Activated CD4-positive, alpha-beta T cell treated with anti-CD3 and anti-CD28 coated beads, Interleukin-2, amount 10 ng/mL, durations not matched to agents 24 days and 14 days (primary cell): ENCODE results near the gene ZCCHC7. TPM values are rescaled to one million over a fixed set of nuclear protein-coding genes. Genes with fewer than 3 reads are reported as not detected.

Experiments
- DNase-seq: peaks from one replicate; pipeline ENCODE4 v3.0.0; 2022
- H3K27ac Mint-ChIP-seq: one replicate; pipeline ENCODE4 v1.8.0; 2022; ENCODE audit warnings: mild to moderate bottlenecking, mixed read lengths
- H3K27me3 Mint-ChIP-seq: one replicate; pipeline ENCODE4 v1.8.0; 2022; ENCODE audit warnings: mixed read lengths
- H3K36me3 Mint-ChIP-seq: one replicate; pipeline ENCODE4 v1.8.0; 2022; ENCODE audit warnings: low read depth, mild to moderate bottlenecking, mixed read lengths
- H3K4me1 Mint-ChIP-seq: one replicate; pipeline ENCODE4 v1.8.0; 2021; ENCODE audit warnings: mixed read lengths
- H3K4me3 Mint-ChIP-seq: one replicate; pipeline ENCODE4 v1.8.0; 2022; ENCODE audit warnings: mild to moderate bottlenecking, moderate library complexity, mixed read lengths
- H3K9me3 Mint-ChIP-seq: one replicate; pipeline ENCODE4 v1.8.0; 2021; ENCODE audit warnings: mixed read lengths
- intact Hi-C: fragments of 100-400 bp; cut with micrococcal nuclease; formaldehyde crosslinking; loops from one replicate; pipeline ENCODE4 v1.15.1; 2023
- total RNA-seq: library from RNA; stranded (reverse); gene quantifications from 2 replicates; pipeline ENCODE4 v1.2.3, GENCODE V29; 2022

ZCCHC7 gene
- total RNA-seq, 1 donor from 2014 or later: 25.3 TPM

DNA sequence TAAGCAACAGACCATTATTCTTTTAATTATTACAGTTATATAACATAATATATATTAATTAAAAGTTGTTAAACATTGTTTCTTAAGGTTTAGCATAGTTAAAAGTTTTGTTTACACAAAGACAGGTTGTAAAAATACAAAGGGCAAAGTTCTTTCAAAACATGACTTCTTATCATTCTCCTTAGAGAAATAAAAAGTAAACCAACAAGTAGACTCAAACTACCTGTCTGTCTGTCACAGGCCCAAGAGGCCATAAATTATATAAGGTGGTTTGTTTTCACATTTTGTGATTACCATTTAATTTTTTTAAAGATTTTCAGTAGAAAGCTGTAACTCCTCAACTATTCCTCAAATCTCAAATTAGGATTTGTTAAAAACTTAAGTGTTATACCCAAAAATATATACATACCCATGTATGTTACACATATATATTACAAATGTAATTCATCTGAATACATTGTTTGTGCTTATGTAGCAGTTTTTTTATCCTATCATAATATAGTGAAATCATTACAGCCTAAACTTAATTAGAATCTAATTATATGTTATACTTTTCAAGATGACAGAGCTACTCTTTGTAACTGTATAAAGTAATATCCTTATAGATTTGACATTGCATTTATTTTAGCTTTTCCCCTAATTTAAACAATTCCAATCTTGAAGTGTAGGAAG is 208.3 kb downstream of the ZCCHC7 start:
- H3K36me3 Mint-ChIP-seq: peaks cover 2% of the 10 kb centered on the region
- H3K27me3 Mint-ChIP-seq: no peaks in the 10 kb centered on the region
- no peaks in the 10 kb centered on the region for H3K9me3 Mint-ChIP-seq
- no peak overlapping the region for H3K27ac Mint-ChIP-seq
- H3K4me1 Mint-ChIP-seq: no peaks in the 10 kb centered on the region
- intact Hi-C loops: loop anchor here (5.0 to 10.0 kb wide), 2 partner anchors 184 to 331 kb away; no protein-coding TSS in a partner anchor
- no peak for DNase-seq
- H3K4me3 Mint-ChIP-seq: no peak overlapping the region

DNA sequence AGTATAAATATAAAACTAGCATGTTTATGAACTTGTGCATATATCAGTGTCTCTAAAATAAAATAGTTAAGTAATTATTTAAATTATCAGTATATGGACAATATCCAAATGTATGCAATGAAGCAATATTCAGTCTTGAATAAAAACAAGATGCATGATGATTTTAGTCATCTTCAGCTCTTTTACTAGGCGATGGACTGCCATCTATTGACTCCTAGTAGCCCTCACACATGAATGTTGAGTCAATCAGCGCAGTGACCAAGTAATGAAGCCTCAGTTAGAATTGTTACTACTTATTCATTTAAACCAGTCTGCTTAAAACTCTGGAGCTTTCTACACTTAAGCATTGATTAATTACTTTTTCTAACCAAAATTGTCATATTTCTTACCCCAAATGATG is 209.2 kb downstream of the ZCCHC7 start:
- DNase-seq: peak; percentile 62
- Mint-ChIP-seq H3K27ac (no peak overlapping the region), H3K4me3 (no peak overlapping the region), H3K4me1 (no peaks in the 10 kb centered on the region), H3K27me3 (no peaks in the 10 kb centered on the region), H3K36me3 (peaks cover 2% of the 10 kb centered on the region), H3K9me3 (no peaks in the 10 kb centered on the region)
- intact Hi-C loops: loop anchor here (5.0 to 10.0 kb wide), 2 partner anchors 185 to 332 kb away; no protein-coding TSS in a partner anchor

DNA sequence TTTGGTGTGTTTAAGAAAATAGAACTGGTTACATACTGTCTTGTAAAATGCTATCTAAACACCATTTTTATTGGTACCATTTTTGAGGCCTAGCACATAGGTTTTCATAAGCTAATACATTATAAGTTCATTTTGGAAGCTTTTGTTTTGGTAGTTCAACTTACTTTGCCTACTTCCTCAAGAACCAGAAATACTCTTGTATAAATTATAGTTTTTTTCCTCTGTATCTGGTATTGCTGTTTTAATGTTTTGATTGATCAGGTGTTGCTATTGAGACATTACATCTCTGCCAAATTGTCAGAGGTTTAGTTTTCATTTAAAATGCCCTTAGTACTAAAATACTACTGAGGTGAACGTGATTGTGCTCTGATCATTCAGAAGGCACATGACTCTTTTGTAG is 211.5 kb downstream of the ZCCHC7 start:
- DNase-seq: no peak
- Mint-ChIP-seq H3K36me3 (no peaks in the 10 kb centered on the region), H3K27me3 (no peaks in the 10 kb centered on the region), H3K9me3 (no peaks in the 10 kb centered on the region), H3K4me3 (no peak overlapping the region), H3K4me1 (no peaks in the 10 kb centered on the region), H3K27ac (no peak overlapping the region)
- intact Hi-C loops: no loop called here

DNA sequence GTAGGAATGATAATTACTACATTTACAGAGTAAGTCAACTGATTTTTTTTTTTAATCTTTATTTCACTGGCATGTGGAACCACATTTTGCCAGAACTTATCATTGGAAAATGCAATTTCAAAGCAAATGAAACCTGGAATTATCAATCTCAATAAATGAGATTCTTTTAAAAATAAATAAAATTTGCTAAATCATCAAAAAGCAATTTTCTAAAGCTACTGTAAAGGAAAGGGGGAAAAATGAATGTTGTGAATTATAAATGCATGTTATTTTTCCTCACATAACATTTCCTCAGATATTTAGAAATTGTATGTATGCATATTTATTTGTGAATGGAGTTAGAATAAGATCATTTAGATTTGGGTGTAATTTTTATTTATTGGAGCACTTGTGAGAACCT is 212.2 kb downstream of the ZCCHC7 start:
- DNase-seq: no peak
- Mint-ChIP-seq H3K36me3 (no peaks in the 10 kb centered on the region), H3K4me1 (no peaks in the 10 kb centered on the region), H3K27ac (no peak overlapping the region), H3K4me3 (no peak overlapping the region), H3K27me3 (no peaks in the 10 kb centered on the region), H3K9me3 (no peaks in the 10 kb centered on the region)
- intact Hi-C loops: no loop called here

DNA sequence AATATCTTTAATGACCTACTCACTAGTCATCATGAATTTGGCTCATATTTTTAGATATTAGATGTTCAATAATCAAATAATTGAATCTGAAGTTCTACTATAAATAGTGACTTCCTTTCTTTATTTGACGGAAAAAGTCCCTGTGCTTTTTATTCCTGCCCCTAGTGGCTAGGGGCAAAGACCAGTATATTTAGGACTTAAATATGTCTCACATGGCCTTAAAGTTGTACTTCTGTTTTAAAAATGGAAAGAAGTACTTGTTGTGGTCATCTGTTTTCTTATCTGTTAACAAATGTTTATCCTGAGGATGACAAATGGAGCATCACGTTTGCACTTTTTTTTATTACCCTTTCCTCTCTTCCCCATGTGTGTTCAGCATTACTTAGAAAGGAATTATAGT is 212.9 kb downstream of the ZCCHC7 start:
- Mint-ChIP-seq H3K36me3 (no peaks in the 10 kb centered on the region), H3K4me3 (no peak overlapping the region), H3K9me3 (no peaks in the 10 kb centered on the region), H3K27ac (no peak overlapping the region), H3K27me3 (no peaks in the 10 kb centered on the region), H3K4me1 (no peaks in the 10 kb centered on the region)
- no peak for DNase-seq
- intact Hi-C loops: no loop called here

DNA sequence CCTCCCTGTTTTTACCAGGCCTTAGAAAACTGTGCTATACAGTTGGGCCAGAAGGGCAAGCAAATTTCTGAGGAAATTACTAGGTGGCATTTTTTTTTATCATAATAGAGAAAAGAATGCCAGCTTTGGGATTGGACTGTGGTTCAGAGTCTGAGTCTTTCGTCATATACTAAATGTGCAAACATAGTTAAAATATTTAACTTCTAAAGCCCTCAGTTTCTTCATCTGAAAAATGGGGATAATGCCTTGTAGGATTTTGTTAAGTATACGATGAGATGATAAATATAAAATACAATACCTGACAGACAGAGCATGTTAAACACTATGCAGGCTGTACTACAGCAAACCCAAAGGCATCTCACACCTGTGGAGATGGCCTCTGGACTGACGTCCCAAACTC is 214.9 kb downstream of the ZCCHC7 start:
- DNase-seq: no peak
- Mint-ChIP-seq H3K27ac (no peak overlapping the region), H3K4me1 (no peaks in the 10 kb centered on the region), H3K9me3 (no peaks in the 10 kb centered on the region), H3K4me3 (no peak overlapping the region), H3K36me3 (no peaks in the 10 kb centered on the region), H3K27me3 (no peaks in the 10 kb centered on the region)
- intact Hi-C loops: no loop called here

DNA sequence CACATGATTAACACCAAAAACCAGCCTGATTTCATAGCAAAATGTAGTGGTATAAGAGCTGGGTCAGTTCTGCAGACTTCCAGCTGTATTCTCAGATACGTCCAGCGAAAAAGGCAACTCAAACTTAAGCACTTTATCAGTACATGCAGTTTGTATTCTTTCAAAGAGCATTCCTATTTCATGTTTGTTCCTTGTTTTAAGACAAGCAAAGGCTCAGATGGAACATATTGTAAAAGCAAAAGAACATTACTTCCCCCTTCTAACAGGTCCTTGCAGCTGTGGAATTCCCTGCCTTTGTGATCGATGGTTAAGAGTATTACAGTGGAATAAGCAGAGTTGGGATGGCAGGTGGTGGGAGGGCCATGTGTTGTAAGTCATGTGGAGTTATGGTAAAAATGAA is 215.8 kb downstream of the ZCCHC7 start:
- H3K4me1 Mint-ChIP-seq: no peaks in the 10 kb centered on the region
- intact Hi-C loops: no loop called here
- H3K27me3 Mint-ChIP-seq: no peaks in the 10 kb centered on the region
- DNase-seq: no peak
- no peak overlapping the region for H3K4me3 Mint-ChIP-seq
- no peaks in the 10 kb centered on the region for H3K9me3 Mint-ChIP-seq
- H3K27ac Mint-ChIP-seq: no peak overlapping the region
- no peaks in the 10 kb centered on the region for H3K36me3 Mint-ChIP-seq

DNA sequence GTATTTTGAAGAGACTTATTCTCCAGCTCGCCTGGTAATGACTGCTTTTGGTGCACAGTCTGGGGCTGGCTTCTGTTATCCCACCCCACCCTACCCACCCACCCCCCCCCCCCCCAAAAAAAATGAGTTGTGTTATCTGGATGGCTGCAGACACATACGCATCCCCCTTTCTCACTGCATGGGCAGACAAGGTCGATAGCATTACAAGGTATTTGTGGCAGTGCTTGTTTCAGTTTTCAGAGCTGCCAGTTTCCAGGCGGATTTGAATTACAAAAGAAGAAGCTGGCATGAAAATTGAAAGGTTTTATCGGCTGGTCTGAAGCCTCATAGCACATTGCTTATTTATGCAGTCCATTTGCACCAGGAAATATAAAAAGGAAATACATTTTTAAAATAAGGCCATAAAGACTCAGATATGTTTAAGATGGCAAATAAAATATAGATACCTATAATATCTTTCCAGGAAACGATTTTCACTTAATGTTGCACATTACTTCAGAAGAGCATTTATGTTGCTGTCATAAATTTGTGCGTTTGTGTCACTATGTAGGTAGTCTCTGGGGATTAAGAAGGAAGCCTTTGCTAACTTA is 217.0 kb downstream of the ZCCHC7 start:
- DNase-seq: no peak
- intact Hi-C loops: no loop called here
- no peak overlapping the region for H3K27ac Mint-ChIP-seq
- no peaks in the 10 kb centered on the region for H3K36me3 Mint-ChIP-seq
- H3K27me3 Mint-ChIP-seq: no peaks in the 10 kb centered on the region
- H3K4me3 Mint-ChIP-seq: no peak overlapping the region
- H3K9me3 Mint-ChIP-seq: no peaks in the 10 kb centered on the region
- no peaks in the 10 kb centered on the region for H3K4me1 Mint-ChIP-seq

DNA sequence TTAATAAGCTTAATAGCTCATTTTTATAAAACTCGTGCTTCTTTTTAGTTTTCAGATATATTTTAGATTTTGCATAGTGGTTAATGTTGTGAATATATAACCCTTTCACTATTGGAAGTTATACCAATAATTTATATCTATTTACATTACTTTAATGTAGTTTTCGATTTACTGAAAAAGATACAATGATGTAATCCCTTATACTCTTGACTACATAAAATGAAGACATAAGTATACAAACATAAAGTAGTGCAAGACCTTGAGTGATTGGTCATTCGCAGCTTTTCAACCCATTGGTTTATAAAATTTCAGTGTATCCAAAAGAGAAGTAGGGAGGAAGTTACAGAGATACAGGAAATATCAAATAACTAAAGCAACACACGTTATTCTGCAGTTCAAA is 217.8 kb downstream of the ZCCHC7 start:
- no peak for DNase-seq
- H3K4me3 Mint-ChIP-seq: no peak overlapping the region
- no peaks in the 10 kb centered on the region for H3K9me3 Mint-ChIP-seq
- no peaks in the 10 kb centered on the region for H3K36me3 Mint-ChIP-seq
- H3K27ac Mint-ChIP-seq: no peak overlapping the region
- no peaks in the 10 kb centered on the region for H3K4me1 Mint-ChIP-seq
- no peaks in the 10 kb centered on the region for H3K27me3 Mint-ChIP-seq
- intact Hi-C loops: no loop called here

DNA sequence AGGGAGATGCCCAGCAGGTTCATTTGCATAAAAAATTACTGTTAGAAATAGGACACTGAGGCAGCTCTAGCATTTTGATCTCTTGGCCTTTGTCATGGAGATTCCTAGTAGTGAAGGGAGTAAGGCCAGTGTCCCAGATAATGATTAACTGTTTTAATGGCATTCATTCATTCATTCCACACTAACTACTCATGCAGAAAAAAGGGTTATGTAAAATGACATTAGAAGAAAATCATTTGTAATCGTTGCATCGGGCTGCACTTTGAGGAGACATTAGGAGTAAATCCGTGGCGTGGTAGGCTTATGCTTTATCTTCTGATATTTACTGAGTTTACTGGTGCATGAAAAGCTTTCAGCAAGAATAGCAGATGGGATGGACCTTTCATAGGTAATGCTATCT is 219.5 kb downstream of the ZCCHC7 start:
- Mint-ChIP-seq H3K4me1 (no peaks in the 10 kb centered on the region), H3K9me3 (no peaks in the 10 kb centered on the region), H3K27ac (no peak overlapping the region), H3K27me3 (no peaks in the 10 kb centered on the region), H3K36me3 (no peaks in the 10 kb centered on the region), H3K4me3 (no peak overlapping the region)
- intact Hi-C loops: no loop called here
- no peak for DNase-seq

DNA sequence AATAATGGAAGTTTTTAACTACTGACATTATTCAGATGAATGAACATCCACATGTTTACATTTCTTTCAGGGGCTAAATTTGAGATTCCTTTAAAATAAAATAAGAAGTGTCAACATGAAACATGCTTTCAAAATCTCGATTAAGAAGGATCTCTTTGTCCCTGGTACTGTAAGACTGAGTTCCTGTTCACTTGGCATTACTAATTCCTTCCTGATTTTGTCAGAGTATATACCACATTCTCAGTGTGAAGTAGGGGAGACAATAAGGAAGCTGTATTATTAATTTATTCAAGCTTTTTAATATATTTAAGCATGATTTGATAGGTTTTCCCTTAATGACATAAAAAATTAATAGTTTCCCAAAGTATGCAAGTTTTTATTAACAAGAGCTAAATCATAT is 220.6 kb downstream of the ZCCHC7 start:
- Mint-ChIP-seq H3K9me3 (no peaks in the 10 kb centered on the region), H3K27me3 (no peaks in the 10 kb centered on the region), H3K27ac (no peak overlapping the region), H3K4me1 (no peaks in the 10 kb centered on the region), H3K36me3 (no peaks in the 10 kb centered on the region), H3K4me3 (no peak overlapping the region)
- intact Hi-C loops: no loop called here
- no peak for DNase-seq

DNA sequence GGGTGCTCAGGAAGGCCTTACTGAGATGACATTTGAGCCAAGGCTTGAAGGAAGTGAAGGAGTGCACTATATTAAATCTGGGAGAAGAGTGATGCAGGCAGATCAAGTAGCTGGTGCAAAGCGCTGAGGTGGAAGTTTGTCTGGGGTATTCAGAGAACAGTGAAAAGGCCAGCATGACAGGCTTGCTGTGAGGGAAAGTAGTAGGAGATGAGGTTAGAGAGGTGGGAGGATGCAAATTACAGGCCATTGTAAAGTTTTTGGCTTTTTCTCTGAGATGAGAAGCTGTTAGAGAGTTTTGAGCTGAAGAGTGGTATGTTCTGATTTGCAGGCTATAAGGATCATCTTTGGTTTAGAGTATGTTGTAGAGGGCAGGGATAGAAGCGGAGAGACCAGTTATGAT is 221.3 kb downstream of the ZCCHC7 start:
- no peaks in the 10 kb centered on the region for H3K4me1 Mint-ChIP-seq
- H3K36me3 Mint-ChIP-seq: no peaks in the 10 kb centered on the region
- H3K4me3 Mint-ChIP-seq: no peak overlapping the region
- DNase-seq: no peak
- H3K27me3 Mint-ChIP-seq: no peaks in the 10 kb centered on the region
- H3K27ac Mint-ChIP-seq: no peak overlapping the region
- H3K9me3 Mint-ChIP-seq: no peaks in the 10 kb centered on the region
- intact Hi-C loops: no loop called here

DNA sequence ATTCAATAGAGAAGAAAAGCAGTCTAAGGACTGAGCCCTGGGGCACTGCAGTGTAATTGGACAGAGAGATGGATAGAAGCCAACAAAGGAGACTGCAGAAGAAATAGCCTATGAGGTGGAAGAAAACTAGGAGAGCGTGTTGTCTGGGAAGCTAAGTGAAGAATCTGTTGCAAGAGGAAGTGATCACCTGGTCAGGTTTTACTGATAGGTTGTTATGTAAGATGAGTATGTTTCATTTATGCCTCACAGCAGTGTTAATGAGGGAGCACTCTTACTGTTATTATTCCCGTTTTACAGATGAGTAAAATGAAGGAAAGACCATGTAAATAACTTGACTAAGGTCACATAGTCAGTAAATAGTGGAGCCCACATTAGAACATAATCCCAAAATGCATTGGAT is 222.1 kb downstream of the ZCCHC7 start:
- no peaks in the 10 kb centered on the region for H3K27me3 Mint-ChIP-seq
- no peak overlapping the region for H3K27ac Mint-ChIP-seq
- H3K4me1 Mint-ChIP-seq: no peaks in the 10 kb centered on the region
- intact Hi-C loops: no loop called here
- no peak overlapping the region for H3K4me3 Mint-ChIP-seq
- no peaks in the 10 kb centered on the region for H3K9me3 Mint-ChIP-seq
- DNase-seq: no peak
- H3K36me3 Mint-ChIP-seq: no peaks in the 10 kb centered on the region

DNA sequence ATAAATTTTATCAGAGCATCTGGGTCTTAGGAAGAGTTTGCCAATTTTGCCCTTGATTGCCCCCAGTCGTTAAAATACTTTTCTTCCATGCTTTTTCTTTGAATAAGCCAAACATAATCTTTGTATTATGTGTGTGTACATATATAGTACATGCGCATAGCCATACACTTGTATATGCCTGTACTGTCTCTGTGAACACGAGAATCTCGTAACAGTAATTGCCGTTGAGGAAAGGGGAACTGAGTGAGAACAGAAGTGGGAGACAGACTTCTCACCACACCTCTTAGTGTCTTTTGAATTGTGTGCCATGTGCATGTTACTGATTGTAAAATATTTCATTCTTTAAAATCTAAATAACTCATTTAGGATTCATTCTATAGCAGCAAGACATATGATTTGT is 222.5 kb downstream of the ZCCHC7 start:
- no peaks in the 10 kb centered on the region for H3K36me3 Mint-ChIP-seq
- H3K4me3 Mint-ChIP-seq: no peak overlapping the region
- H3K4me1 Mint-ChIP-seq: no peaks in the 10 kb centered on the region
- intact Hi-C loops: no loop called here
- H3K27me3 Mint-ChIP-seq: no peaks in the 10 kb centered on the region
- no peak for DNase-seq
- H3K9me3 Mint-ChIP-seq: no peaks in the 10 kb centered on the region
- H3K27ac Mint-ChIP-seq: no peak overlapping the region

DNA sequence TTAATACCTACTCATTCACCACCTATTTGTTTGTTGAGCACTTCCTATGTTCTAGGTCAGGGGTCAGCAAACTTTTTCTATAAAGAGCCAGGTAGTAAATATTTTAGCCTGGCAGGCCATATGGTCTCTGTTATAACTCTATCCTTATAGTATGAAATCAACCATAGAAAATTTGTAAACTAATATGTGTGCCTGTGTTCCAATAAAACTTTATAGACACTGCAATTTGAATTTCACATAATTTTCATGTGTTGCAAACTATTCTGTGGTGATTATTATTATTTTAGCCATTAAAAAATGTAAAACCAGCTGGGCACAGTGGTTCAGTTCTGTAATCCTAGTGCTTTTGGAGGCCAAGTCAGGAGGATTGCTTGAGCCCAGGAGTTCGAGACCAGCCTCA is 223.3 kb downstream of the ZCCHC7 start:
- no peak for DNase-seq
- Mint-ChIP-seq H3K36me3 (no peaks in the 10 kb centered on the region), H3K27me3 (no peaks in the 10 kb centered on the region), H3K4me3 (no peak overlapping the region), H3K4me1 (no peaks in the 10 kb centered on the region), H3K9me3 (no peaks in the 10 kb centered on the region), H3K27ac (no peak overlapping the region)
- intact Hi-C loops: no loop called here
